ENCODE results near the gene BCL2. TPM values are rescaled to one million over a fixed set of nuclear protein-coding genes. Genes with fewer than 3 reads are reported as not detected.

BCL2 gene
- total and polyA plus RNA-seq, 9 of the 15 experiments (the other 6 are each of a cell fraction or from before 2014, with no cell fraction given), result 0.10 to 1.1 (median 0.65) TPM

GRCh38 chr18:63155169-63155852, 164.3 kb downstream of the BCL2 start (continued):
- TF ChIP-seq EP400 (IDR thresholded peaks at IDR 0.05) (no peak), ZNF77 (CRISPR knock-in tag; IDR thresholded peaks at IDR 0.05) (no peak), ZBTB40 (IDR thresholded peaks at IDR 0.05) (no peak), ZBTB40 (CRISPR knock-in tag; IDR thresholded peaks at IDR 0.05) (no peak), ZNF583 (CRISPR knock-in tag; IDR thresholded peaks at IDR 0.05) (no peak), BRD9 (IDR thresholded peaks at IDR 0.05; ENCODE audit: low read depth, partially characterized antibody) (no peak), ETS2 (tag; IDR thresholded peaks at IDR 0.05; ENCODE audit: borderline replicate concordance, poor library complexity, severe bottlenecking) (no peak), PTRF (tag; IDR thresholded peaks at IDR 0.05) (no peak), RAD21 (CRISPR knock-in tag; conservative IDR thresholded peaks at IDR 0.05 in 1 of 2, IDR thresholded peaks at IDR 0.05 in 1 of 2) (peak; percentile 35 to 46), SMARCE1 (IDR thresholded peaks at IDR 0.05) (peak; percentile 82; the same call in 1 of the 2 replicates), ZNF780A (CRISPR knock-in tag; IDR thresholded peaks at IDR 0.05) (no peak), MCM7 (IDR thresholded peaks at IDR 0.05) (no peak), BHLHE40 (IDR thresholded peaks at IDR 0.05; ENCODE audit: low read length) (peak; percentile 58; the same call in 1 of the 2 replicates), FOXM1 (IDR thresholded peaks at IDR 0.05; ENCODE audit: low read depth) (no peak), FOXM1 (CRISPR knock-in tag; IDR thresholded peaks at IDR 0.05; ENCODE audit: low read depth) (no peak), SMARCC2 (IDR thresholded peaks at IDR 0.05; ENCODE audit: low read depth) (peak; percentile 43; the same call in 1 of the 2 replicates), TOE1 (IDR thresholded peaks at IDR 0.05; ENCODE audit: borderline replicate concordance) (0 out of 2 replicates have a peak, but pooled peaks have one; percentile 36), TOE1 (CRISPR knock-in tag; IDR thresholded peaks at IDR 0.05; ENCODE audit: borderline replicate concordance, low read depth) (no peak), THRB (CRISPR knock-in tag; conservative IDR thresholded peaks at IDR 0.05) (no peak), POLR2G (IDR thresholded peaks at IDR 0.05; ENCODE audit: low read depth, low read length) (no peak)

Measured in K562 (cell line).